Thyroid gland (tissue), 4 donors: ENCODE data around the gene RPL11.

Experiments
- POLR2A ChIP-seq, 2 donors: fragments of 450-650 bp; IDR thresholded peaks; one replicate each; pipeline ENCODE4 v1.6.1; 2017; ENCODE audit warnings: antibody characterized with exemption in 2 of 2, mild to moderate bottlenecking in 2 of 2, moderate library complexity in 1 of 2
- TF ChIP-seq, protein P1 (sequence below), 6 experiments: fragments of 200-600 bp in 3 of 6; fragments of 450-650 bp in 3 of 6; sonication (generic) in 3 of 6; IDR thresholded peaks; one replicate each; pipeline ENCODE4 v1.5.1; 2016 to 2019; ENCODE audit warnings: antibody characterized with exemption in 6 of 6, mild to moderate bottlenecking in 2 of 6, inconsistent platforms in 1 of 6, moderate library complexity in 1 of 6

- TF ChIP-seq, protein P1, sequence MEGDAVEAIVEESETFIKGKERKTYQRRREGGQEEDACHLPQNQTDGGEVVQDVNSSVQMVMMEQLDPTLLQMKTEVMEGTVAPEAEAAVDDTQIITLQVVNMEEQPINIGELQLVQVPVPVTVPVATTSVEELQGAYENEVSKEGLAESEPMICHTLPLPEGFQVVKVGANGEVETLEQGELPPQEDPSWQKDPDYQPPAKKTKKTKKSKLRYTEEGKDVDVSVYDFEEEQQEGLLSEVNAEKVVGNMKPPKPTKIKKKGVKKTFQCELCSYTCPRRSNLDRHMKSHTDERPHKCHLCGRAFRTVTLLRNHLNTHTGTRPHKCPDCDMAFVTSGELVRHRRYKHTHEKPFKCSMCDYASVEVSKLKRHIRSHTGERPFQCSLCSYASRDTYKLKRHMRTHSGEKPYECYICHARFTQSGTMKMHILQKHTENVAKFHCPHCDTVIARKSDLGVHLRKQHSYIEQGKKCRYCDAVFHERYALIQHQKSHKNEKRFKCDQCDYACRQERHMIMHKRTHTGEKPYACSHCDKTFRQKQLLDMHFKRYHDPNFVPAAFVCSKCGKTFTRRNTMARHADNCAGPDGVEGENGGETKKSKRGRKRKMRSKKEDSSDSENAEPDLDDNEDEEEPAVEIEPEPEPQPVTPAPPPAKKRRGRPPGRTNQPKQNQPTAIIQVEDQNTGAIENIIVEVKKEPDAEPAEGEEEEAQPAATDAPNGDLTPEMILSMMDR (IDR thresholded peaks at IDR 0.05), result no peak
- no peak for TF ChIP-seq POLR2A (IDR thresholded peaks at IDR 0.05)
Observed at GRCh38 chr1:23726686-23727085, 35.1 kb downstream of the RPL11 start.
